ENCODE data around the gene TSHZ2. TPM values are rescaled to one million over a fixed set of nuclear protein-coding genes. Genes with fewer than 3 reads are reported as not detected.
"Not testable (repeated sequence)": the region's sequence is repeated elsewhere in the genome, so short reads cannot be mapped to it uniquely, and the experiment has no call there.

Gene TSHZ2
- total and polyA plus RNA-seq, 5 donors from 2014 or later, result 1.00 to 41.7 (median 2.1) TPM

DNA sequence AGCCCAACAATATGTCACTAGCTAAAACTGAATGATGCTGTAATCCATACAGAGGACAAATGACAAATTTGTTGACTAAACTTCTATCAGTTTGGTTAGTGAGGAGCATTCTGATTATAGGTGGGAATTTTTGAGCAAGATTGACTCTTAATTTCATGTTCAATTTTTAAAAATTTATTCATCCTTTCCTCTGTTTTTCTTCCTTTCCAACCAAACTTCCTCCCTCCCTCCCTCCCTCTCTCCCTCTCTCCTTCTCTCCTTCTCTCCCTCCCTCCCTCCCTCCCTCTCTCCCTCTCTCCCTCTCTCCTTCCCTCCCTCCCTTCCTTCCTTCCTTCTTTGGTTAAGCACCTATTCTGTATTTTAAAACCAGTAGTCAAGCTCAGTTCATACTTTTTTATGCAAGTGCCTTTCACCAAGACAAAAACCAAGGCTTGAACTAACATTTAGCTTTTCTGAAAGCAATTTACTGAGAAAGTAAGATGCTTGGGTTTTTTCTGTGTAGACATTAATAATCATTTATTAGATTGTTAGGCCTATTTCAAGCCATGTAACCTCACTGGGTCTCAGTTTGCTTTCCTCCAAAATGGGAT, 112.3 kb downstream of the TSHZ2 start:
- H3K27ac Mint-ChIP-seq, result no peak overlapping the region
- no peak for DNase-seq
- peaks cover 7 to 22% (median 17%) of the 10 kb centered on the region in 4 donors for H3K4me1 Mint-ChIP-seq
- no peak overlapping the region for H3K4me3 Mint-ChIP-seq
- no peaks in the 10 kb centered on the region for H3K27me3 Mint-ChIP-seq
- H3K36me3 Mint-ChIP-seq, result no peaks in the 10 kb centered on the region
- no peaks in the 10 kb centered on the region for H3K9me3 ChIP-seq (ENCODE audit: control insufficient read depth in 2 of 2, low read length in 2 of 2)
- H3K4me3 ChIP-seq (ENCODE audit: low read depth, low read length), result no peak overlapping the region
- H3K9me3 Mint-ChIP-seq, result peaks cover 0 to 6% (median 0%) of the 10 kb centered on the region in 7 donors
- no peaks in the 10 kb centered on the region for H3K36me3 ChIP-seq (ENCODE audit: control insufficient read depth, insufficient read depth, low read length)
- no peak for ATAC-seq (ENCODE audit: low read depth in 2 of 2)
- H3K27ac ChIP-seq (ENCODE audit: insufficient read depth, low read length, poor library complexity, severe bottlenecking), result no peak overlapping the region
- peaks cover 9% of the 10 kb centered on the region for H3K4me1 ChIP-seq (ENCODE audit: control insufficient read depth, insufficient read depth, low read length, poor library complexity, severe bottlenecking)
- H3K27me3 ChIP-seq (ENCODE audit: control insufficient read depth, insufficient read depth, low read length), result no peaks in the 10 kb centered on the region

GRCh38 chr20:53085720-53086119, 113.6 kb downstream of the TSHZ2 start:
- H3K4me1 ChIP-seq (ENCODE audit: control insufficient read depth, insufficient read depth, low read length, poor library complexity, severe bottlenecking), result peaks cover 8% of the 10 kb centered on the region
- no peak overlapping the region for H3K27ac ChIP-seq (ENCODE audit: insufficient read depth, low read length, poor library complexity, severe bottlenecking)
- peaks cover 0 to 3% (median 0%) of the 10 kb centered on the region in 7 donors for H3K9me3 Mint-ChIP-seq
- no peaks in the 10 kb centered on the region for H3K27me3 ChIP-seq (ENCODE audit: control insufficient read depth, insufficient read depth, low read length)
- peaks cover 4 to 12% (median 9%) of the 10 kb centered on the region in 4 donors for H3K4me1 Mint-ChIP-seq
- DNase-seq, result no peak
- no peaks in the 10 kb centered on the region for H3K27me3 Mint-ChIP-seq
- no peak for ATAC-seq (ENCODE audit: low read depth in 2 of 2)
- H3K27ac Mint-ChIP-seq, result no peak overlapping the region
- H3K9me3 ChIP-seq (ENCODE audit: control insufficient read depth in 2 of 2, low read length in 2 of 2), result no peaks in the 10 kb centered on the region
- H3K36me3 Mint-ChIP-seq, result no peaks in the 10 kb centered on the region
- H3K4me3 Mint-ChIP-seq, result no peak overlapping the region
- no peak overlapping the region for H3K4me3 ChIP-seq (ENCODE audit: low read depth, low read length)
- H3K36me3 ChIP-seq (ENCODE audit: control insufficient read depth, insufficient read depth, low read length), result no peaks in the 10 kb centered on the region

DNA sequence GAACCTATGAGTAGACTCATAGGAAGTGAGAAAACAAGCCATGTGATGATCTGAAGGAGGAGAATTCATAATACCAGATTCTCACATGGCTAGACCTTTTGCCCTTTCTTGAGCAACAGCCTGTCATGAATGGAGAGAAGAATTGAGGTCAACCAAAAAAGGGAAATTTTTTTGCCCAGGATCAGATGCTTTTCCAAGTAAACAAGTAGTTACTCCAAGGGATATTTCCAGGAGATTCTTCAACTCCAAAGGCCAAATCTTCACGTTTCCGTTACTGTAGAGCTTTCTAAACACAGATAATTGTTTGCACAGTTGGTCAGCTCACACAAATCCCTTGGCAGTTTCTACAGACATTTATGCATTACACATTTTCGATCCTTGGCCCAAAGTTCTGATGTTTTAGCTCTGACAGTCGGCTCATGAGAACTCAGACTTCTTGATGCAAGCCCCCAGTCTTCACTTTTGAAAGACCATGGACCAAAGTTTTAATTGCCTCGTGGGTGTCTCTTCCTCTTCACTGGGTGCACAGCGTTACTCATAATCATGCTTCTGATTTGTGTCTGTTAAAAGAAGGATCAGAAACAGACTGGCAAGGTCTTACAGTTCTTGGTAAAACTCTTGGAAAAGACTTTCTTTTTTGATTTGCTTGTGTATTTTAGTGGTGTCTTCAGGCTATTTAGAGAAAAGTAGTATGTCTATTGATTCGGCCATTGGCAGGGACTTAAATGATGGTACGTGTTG, 115.0 kb downstream of the TSHZ2 start:
- DNase-seq, result no peak
- H3K4me3 Mint-ChIP-seq, result no peak overlapping the region
- no peaks in the 10 kb centered on the region for H3K4me1 ChIP-seq (ENCODE audit: control insufficient read depth, insufficient read depth, low read length, poor library complexity, severe bottlenecking)
- H3K27ac ChIP-seq (ENCODE audit: insufficient read depth, low read length, poor library complexity, severe bottlenecking), result no peak overlapping the region
- H3K4me1 Mint-ChIP-seq, result peaks cover 0 to 5% (median 0%) of the 10 kb centered on the region in 4 donors
- ATAC-seq (ENCODE audit: low read depth in 2 of 2), result no peak
- no peaks in the 10 kb centered on the region for H3K27me3 Mint-ChIP-seq
- no peaks in the 10 kb centered on the region for H3K36me3 ChIP-seq (ENCODE audit: control insufficient read depth, insufficient read depth, low read length)
- H3K4me3 ChIP-seq (ENCODE audit: low read depth, low read length), result no peak overlapping the region
- H3K27me3 ChIP-seq (ENCODE audit: control insufficient read depth, insufficient read depth, low read length), result no peaks in the 10 kb centered on the region
- no peaks in the 10 kb centered on the region for H3K36me3 Mint-ChIP-seq
- peaks cover 0 to 3% (median 0%) of the 10 kb centered on the region in 7 donors for H3K9me3 Mint-ChIP-seq
- no peaks in the 10 kb centered on the region for H3K9me3 ChIP-seq (ENCODE audit: control insufficient read depth in 2 of 2, low read length in 2 of 2)
- no peak overlapping the region for H3K27ac Mint-ChIP-seq

DNA sequence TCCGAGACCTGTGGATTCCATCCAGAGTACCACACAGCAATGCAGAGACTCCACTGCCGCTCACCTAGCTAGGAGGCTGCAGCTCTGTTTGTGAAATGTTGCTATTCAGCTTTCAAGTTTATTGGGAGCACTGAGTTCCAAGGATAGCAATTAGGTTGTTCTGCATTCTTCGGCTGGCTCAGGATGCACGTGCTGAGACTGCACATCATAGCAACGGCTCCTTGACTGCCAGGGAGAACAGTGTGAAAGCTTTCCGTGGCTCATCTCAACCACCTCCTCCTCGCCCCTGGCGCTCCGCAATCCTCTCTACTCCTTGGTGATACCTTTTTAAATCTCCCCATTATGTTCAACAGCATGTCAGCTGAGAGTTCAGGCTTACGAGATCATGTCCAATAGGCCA, 116.6 kb downstream of the TSHZ2 start:
- H3K27me3 ChIP-seq (ENCODE audit: control insufficient read depth, insufficient read depth, low read length), result no peaks in the 10 kb centered on the region
- H3K4me1 ChIP-seq (ENCODE audit: control insufficient read depth, insufficient read depth, low read length, poor library complexity, severe bottlenecking), result no peaks in the 10 kb centered on the region
- Mint-ChIP-seq H3K4me3 (no peak overlapping the region), H3K36me3 (no peaks in the 10 kb centered on the region), H3K27ac (no peak overlapping the region), H3K9me3 (peaks cover 0 to 3% (median 0%) of the 10 kb centered on the region in 7 donors), H3K4me1 (peaks cover 0 to 5% (median 0%) of the 10 kb centered on the region in 4 donors), H3K27me3 (no peaks in the 10 kb centered on the region)
- ATAC-seq (ENCODE audit: low read depth in 2 of 2), result no peak
- no peaks in the 10 kb centered on the region for H3K9me3 ChIP-seq (ENCODE audit: control insufficient read depth in 2 of 2, low read length in 2 of 2)
- no peak for DNase-seq
- H3K27ac ChIP-seq (ENCODE audit: insufficient read depth, low read length, poor library complexity, severe bottlenecking), result no peak overlapping the region
- no peaks in the 10 kb centered on the region for H3K36me3 ChIP-seq (ENCODE audit: control insufficient read depth, insufficient read depth, low read length)
- no peak overlapping the region for H3K4me3 ChIP-seq (ENCODE audit: low read depth, low read length)

DNA sequence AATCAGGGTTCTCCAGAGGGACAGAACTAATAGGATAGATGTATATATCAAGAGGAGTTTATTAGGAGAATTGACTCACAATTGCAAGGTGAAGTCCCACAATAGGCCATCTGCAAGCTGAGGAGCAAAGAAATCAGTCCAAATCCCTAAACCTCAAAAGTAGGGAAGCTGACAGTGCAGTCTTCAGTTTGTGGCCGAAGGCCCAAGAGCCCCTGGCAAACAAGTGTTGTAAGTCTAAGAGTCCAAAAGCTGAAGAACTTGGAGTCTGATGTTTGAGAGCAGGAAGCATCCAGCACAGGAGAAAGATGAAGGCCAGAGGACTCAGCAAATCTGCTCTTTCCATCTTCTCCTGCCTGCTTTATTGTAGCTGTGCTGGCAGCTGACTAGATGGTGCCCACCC, 117.7 kb downstream of the TSHZ2 start:
- H3K27ac Mint-ChIP-seq, result not testable (repeated sequence)

GRCh38 chr20:53091789-53092188, 119.6 kb downstream of the TSHZ2 start:
- DNase-seq (no peak), ATAC-seq (ENCODE audit: low read depth in 2 of 2) (no peak)
- Mint-ChIP-seq H3K4me1 (peaks cover 0 to 5% (median 0%) of the 10 kb centered on the region in 4 donors), H3K27ac (no peak overlapping the region), H3K9me3 (peaks cover 0 to 1% (median 0%) of the 10 kb centered on the region in 7 donors), H3K4me3 (no peak overlapping the region), H3K27me3 (no peaks in the 10 kb centered on the region), H3K36me3 (no peaks in the 10 kb centered on the region)
- H3K27ac ChIP-seq (ENCODE audit: insufficient read depth, low read length, poor library complexity, severe bottlenecking), result no peak overlapping the region
- H3K36me3 ChIP-seq (ENCODE audit: control insufficient read depth, insufficient read depth, low read length), result no peaks in the 10 kb centered on the region
- H3K4me3 ChIP-seq (ENCODE audit: low read depth, low read length), result no peak overlapping the region
- no peaks in the 10 kb centered on the region for H3K9me3 ChIP-seq (ENCODE audit: control insufficient read depth in 2 of 2, low read length in 2 of 2)
- no peaks in the 10 kb centered on the region for H3K27me3 ChIP-seq (ENCODE audit: control insufficient read depth, insufficient read depth, low read length)
- no peaks in the 10 kb centered on the region for H3K4me1 ChIP-seq (ENCODE audit: control insufficient read depth, insufficient read depth, low read length, poor library complexity, severe bottlenecking)

More for the DNA sequence above, 117.7 kb downstream of the TSHZ2 start:
- H3K4me3 ChIP-seq (ENCODE audit: low read depth, low read length); DNase-seq; ATAC-seq (ENCODE audit: low read depth in 2 of 2); H3K4me3 Mint-ChIP-seq; H3K27ac ChIP-seq (ENCODE audit: insufficient read depth, low read length, poor library complexity, severe bottlenecking); H3K4me1 Mint-ChIP-seq; H3K27me3 ChIP-seq (ENCODE audit: control insufficient read depth, insufficient read depth, low read length); H3K9me3 Mint-ChIP-seq; H3K36me3 ChIP-seq (ENCODE audit: control insufficient read depth, insufficient read depth, low read length); H3K4me1 ChIP-seq (ENCODE audit: control insufficient read depth, insufficient read depth, low read length, poor library complexity, severe bottlenecking); H3K9me3 ChIP-seq (ENCODE audit: control insufficient read depth in 2 of 2, low read length in 2 of 2); H3K27me3 Mint-ChIP-seq; H3K36me3 Mint-ChIP-seq: not testable (repeated sequence)

DNA sequence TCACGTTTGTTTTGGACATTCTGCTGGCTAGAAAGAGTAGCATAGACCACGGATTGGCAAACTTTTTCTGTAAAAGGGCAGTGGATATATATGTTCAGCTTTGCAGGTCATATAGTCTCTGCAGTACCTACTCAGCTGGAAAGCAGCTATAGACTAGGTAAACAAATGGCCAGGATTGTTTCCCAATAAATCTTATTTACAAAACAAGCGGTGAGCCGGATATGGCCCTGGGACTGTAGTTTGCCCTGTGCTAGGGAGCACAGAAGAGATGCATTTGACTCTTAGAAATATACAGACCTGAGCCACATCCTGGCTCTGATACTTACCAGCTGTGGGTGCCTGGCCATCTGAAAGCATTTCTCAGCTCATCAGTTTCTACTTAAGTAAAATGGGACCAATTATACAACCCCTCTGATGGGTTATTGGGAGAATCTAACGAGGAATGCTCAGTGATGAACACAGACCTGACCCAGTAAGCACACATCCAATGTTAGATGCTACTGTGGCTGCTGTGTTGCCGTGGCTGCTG, 120.7 kb downstream of the TSHZ2 start:
- Histone ChIP-seq H3K27me3 (ENCODE audit: control insufficient read depth, insufficient read depth, low read length) (no peaks in the 10 kb centered on the region), H3K27ac (ENCODE audit: insufficient read depth, low read length, poor library complexity, severe bottlenecking) (no peak overlapping the region), H3K4me3 (ENCODE audit: low read depth, low read length) (no peak overlapping the region), H3K9me3 (ENCODE audit: control insufficient read depth in 2 of 2, low read length in 2 of 2) (no peaks in the 10 kb centered on the region), H3K36me3 (ENCODE audit: control insufficient read depth, insufficient read depth, low read length) (no peaks in the 10 kb centered on the region), H3K4me1 (ENCODE audit: control insufficient read depth, insufficient read depth, low read length, poor library complexity, severe bottlenecking) (no peaks in the 10 kb centered on the region)
- DNase-seq (no peak), ATAC-seq (ENCODE audit: low read depth in 2 of 2) (no peak)
- Mint-ChIP-seq H3K4me3 (no peak overlapping the region), H3K9me3 (peaks cover 0 to 1% (median 0%) of the 10 kb centered on the region in 7 donors), H3K4me1 (peaks cover 0 to 1% (median 0%) of the 10 kb centered on the region in 4 donors), H3K36me3 (no peaks in the 10 kb centered on the region), H3K27ac (no peak overlapping the region), H3K27me3 (no peaks in the 10 kb centered on the region)
